Measurements from ENCODE around the gene ASF1B.

ASF1B gene

DNA sequence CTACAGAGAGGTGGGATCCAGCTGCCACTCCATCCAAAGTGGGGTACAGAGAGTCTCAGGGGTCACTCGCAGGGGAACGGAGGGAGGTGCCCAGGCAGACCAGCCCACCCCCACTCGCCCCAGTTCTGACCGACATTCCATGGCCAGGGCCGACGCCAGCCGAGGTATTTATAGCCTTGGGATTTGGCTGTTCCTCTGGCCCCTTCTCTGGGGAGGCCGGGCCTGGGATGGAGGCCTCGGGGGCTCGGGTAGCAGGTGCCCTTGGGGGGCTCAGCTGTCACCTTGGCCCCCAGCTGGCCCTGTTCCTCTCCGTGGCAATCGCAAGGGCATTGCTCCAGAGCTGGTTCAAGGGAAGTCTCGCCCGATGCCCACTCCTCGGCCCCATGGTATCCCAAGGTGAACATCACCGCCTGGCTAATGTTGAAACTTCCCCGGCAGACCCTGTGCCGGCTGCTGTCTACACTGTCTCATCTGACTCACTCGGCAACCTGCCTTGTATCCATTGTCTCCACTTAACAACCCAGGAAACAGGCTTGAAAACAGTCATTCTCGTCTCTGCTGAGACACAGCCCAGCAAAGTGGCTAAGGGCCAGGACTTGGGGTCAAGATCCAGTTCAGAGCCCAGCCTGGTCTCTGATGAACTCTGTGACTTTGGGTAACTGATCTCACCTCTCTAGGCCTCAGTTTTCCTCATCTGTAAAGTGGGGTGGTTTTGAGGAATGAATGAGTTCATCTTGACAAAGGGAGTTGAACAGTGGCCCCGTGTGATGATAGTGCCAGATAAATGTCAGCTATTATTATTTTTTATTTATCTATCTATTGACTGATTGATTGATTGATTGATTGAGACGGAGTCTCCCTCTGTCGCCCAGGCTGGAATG, 28.6 kb downstream of the ASF1B start:
- peak; percentile 50 for DNase-seq (ENCODE audit: low read depth)

DNA sequence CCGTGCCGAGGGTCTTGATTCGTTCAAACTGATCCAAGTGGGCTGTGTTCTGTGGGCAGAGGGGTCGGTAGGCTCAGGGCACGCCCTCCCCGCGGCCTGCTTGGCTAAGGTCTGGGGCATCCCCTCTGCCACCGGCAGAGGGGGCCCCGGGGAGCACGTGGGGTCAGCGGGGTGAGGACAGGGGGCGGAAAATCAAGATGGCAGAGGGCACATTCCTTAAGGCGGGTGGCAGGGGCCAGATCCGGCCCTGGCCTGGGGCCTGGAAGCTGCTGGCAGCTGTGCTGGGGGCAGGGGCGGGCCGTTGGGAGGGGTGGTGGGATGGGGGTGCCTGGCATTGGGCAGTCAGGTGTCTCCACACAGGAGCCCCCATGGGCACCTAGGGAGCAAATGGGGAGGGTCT, 29.5 kb downstream of the ASF1B start:
- DNase-seq (ENCODE audit: low read depth) = no peak

DNA sequence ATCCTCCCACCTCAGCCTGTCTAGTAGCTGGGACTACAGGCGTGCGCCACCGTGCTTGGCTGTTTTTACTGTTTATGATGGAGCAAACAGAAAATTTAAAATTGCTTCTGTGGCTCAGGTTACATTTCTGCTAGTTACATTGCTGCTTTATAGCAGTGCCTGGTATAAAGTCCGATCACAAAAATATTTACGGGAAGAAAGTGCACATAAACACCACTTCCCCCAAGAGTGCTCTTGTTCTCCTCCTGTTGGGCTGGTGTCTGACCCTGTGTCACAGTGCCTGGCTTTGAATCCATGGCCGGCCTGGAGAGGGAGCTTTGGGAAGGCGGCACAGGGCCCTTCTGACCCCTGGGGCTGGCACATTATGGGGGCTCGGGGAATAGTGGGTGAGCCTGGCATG, 30.7 kb downstream of the ASF1B start:
- DNase-seq (ENCODE audit: low read depth) = no peak

DNA sequence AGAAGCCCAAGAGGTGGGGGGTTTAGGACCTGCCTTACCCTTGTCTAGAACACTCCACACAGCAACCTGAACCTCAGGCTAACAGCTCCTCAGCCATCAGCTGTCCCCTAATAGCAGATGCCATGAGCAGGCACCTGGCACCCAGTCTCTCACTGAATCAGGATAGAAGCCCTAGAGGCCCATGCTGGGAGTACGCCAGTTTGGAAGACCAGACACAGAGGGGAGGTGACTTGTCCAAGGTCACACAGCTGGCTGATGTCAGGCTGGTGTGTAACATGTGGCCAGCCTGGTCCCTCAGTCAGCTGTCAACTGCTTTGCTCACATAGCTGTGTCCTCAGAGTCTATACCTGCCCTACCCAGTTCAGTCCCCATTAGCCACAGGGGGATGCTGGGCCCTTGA, 33.1 kb downstream of the ASF1B start:
- no peak for DNase-seq (ENCODE audit: low read depth)

DNA sequence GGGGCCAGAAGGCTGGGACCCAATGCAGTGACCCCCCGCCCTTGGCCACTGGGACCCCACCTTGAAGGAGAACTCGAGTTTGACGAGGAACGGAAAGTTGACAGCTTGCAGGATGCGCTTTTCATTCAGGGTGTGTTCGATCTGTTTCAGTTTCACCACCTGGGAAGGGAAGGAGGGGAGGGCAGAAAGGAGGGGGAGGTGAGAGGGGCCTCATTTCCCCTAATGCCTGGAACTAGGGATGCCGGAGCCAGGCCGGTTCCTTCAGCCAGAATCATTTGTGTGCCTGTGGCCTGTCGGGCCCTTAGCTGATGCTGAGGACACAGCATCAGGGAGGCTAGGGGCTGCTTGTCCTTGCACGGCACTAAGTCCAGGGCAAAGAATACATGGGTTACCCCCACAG, 33.6 kb downstream of the ASF1B start:
- no peak for DNase-seq (ENCODE audit: low read depth)

DNA sequence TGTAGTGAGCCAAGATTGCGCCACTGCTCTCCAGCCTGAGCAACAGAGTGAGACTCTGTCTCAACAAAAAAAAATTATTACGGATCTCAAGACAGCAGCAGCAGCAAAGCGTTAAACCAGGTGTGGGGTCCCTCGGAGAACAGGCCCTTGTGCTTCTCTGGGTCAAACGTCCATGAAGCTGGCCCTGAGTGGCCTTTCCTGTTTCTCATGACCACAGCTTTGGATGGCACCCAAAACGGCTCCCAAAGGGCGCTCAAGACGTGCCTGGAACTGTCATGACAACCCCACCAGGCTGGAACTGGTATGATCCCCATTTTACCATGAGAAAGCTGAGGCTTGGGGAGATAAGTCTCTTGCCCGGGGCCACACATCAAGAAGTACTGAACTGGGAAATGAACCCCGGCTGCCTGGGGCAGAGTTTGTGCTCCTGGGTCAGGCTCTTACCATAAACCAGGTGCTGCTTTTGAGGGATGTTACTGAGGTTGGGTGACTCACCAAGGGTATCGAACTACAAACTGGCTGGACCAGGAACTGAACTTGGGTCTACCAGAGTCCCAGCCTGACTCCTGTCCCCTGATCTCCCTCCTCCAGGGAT, 34.2 kb downstream of the ASF1B start:
- DNase-seq (ENCODE audit: low read depth) = no peak

DNA sequence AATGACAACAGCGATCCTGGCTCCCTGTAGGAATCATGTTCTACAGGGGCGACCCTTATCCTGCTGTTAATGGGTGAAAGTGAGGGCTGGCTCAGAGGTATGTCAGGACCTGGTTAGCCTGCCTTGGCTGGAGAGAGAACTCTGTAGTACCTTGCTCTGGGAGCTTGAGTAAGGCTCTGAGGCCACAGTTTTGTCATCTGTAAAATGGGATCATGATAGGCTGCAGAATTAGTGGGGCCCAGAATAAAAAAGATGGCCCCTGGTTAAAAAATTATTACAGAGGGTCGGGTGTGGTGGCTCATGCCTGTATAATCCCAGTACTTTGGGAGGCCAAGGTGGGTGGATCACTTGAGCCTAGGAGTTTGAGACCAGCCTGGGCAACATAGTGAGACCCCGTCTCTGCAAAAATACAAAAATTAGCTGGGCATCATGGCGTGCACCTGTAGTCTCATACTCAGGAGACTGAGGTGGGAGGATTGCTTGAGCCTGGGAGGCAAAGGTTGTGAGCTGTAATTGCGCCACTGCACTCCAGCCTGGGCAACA, 35.3 kb downstream of the ASF1B start:
- no peak for DNase-seq (ENCODE audit: low read depth)

DNA sequence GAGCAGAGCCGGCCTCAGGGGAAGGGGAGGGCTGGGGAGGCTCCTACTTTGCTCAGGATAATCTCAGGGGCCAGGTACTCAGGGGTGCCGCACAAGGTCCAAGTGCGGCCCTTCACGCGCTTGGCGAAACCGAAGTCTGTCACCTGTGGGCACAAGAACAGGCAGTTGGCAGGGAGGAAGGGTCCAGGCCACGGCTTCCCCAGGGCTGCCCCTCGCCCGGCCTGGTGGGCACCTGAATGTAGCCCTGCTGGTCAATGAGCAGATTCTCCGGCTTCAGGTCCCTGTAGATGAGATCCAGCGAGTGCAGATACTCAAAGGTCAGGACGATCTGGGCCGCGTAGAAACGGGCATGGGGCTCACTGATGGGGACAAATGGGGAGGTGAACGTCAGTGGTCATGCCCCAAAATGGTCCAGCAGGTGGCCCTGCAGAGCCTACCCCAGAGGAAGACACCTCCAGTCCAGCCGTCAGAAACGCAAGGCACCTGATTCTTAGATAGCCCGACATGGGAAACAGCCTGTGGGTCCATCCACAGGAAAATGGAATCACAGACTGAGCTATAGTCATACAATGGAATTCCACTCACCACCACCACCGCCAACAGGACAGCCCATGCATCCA, 38.7 kb downstream of the ASF1B start:
- DNase-seq (ENCODE audit: low read depth) = no peak

DNA sequence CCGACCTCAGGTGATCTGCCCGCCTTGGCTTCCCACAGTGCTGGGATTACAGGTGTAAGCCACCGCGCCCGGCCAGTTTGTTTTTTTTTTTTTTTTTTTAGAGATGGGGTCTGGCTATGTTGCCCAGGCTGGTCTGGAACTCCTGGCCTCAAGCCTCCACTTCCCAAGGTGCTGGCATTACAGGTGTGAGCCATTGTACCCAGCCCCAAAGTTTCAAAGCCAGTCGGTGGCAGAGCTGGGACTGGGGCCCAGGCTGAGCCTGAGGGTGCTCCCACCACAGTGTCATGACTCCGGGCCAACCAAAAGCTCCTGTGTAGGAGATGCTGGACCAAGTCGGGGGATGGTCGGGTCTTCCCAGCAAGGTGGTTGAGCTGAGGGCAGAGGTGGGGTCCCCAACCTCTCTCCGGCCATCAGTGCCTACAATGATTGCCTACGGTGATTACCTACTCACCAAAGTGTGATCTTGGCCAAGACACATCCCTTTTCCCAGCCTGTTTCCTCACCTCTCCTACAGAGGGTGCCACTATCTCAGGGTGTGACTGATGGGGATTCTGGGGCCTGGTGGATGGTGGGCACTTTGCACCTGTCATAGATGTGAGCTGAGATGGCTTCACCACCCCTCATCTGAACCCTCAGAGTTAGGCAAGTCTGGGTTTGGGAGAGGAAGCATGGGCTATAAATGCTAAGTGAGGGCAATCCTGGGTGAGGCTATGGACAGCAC, 40.0 kb downstream of the ASF1B start:
- DNase-seq (ENCODE audit: low read depth) = no peak

DNA sequence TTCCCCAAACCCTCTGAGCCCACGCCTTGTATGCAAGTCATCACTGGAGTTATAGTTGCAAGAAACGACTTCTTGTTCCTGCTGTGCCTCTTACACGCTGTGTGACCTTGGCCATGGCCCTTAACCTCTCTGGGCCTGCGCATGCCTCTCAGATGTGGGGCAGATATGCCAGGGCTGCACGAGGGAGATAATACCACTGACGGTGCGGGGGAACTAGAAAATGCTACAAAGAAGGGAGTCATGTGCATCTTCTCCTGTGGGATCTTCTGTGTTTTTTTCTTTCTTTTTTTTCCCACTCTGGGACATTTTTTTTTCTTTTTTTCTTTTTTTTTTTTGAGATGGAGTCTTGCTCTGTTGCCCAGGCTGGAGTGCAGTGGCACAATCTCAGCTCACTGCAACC, 41.5 kb downstream of the ASF1B start:
- DNase-seq (ENCODE audit: low read depth) = no peak

DNA sequence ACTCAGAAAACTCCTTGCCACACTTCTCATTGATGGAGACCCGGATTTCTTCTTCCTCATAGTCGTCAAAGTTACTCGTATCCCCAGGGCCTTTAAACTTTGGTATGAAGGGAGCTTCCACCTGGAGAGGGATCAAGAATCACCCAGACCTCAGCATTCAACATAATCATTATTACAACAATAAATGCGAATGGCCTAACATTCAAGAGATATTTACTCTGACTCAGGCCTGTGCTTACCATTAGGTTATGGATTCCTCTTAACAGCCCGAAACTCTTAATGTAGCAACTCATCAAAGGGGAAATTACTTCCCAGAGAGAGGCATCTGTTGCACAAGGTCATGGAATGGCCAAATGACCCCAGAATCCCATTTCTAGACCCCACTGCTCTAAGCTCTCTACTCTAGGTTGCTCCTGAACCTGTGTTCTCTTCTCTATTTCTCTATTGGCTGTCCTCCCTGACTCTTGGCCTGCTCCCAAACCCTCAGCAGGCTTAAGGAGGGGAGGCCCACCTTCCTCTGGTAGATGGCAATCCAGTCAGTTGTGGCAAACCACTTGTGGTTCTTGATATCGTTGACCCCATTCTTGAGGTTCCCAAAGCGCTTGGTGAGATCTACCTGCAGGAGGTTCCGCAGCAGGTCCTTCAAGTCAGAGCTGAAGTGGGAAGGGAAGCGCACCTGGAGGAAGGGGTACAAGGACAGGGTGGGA, 43.1 kb downstream of the ASF1B start:
- DNase-seq (ENCODE audit: low read depth) = no peak

DNA sequence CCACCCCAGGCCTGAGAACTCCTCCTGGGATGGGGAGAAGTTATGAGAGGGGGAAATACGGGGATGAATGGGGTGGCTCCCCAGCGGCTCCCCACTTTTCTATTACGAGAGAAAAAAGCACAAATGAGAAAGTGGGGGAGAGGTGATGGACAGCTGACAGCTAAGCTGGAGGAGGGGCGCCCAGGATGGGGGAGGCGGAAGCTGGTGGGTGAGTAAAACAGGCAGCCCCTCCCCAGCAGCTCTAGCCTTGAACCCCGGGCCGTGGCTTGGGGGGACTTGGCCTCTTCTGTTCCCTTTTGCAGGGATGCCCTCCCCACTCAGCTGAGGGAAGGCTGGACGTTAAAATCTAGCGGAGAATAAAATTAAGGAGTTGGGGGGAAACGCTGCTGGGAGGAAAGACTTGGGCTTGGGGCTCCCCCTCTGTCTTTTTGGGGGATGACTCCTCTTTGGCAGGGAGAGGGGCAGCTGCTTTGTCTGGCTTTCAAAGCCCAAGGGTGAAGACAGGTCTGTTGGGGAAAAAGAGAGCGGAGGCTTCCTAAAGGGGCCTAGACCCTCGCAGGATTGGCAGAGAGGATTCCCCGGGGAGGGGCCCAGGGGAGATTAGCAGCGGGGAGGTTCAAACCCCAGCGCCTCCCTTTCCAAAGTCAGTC, 44.5 kb downstream of the ASF1B start:
- no peak for DNase-seq (ENCODE audit: low read depth)

DNA sequence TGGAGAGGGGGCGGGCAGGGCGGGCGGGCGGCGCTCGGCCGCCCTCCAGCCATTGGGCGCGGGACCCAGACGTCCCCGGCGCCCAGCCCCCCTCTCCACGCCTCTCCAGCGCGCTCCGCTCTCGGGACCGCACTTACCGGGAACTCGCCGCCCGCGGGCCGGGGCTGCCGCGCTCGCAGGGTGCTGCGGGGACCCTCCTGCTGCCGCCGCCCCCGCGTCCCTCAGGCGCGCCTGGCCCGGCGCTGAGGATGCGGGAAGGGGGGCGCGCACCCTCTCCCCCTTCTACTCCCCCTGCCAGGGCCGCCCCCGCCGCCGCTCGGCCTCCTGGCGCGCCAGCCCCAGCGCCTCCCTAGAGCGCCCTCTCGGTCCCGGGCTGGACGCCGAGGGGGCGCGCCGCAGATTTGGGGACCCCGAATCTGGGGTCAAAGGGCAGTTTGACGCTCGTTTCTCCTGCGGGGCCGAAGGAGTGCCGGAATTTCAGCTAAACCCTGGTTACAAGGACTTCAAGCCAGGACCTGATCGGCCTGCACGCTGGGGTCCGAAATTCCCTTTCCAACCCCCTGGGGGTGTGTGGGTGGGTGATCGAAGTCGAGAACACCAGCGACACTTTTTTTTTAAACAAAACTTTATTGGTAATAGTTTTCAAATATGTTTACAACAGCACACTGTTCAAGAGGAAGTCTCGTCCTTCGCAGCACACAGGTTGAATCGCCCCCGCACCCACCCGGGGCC, 45.1 kb downstream of the ASF1B start:
- peak; percentile 55 for DNase-seq (ENCODE audit: low read depth)

DNA sequence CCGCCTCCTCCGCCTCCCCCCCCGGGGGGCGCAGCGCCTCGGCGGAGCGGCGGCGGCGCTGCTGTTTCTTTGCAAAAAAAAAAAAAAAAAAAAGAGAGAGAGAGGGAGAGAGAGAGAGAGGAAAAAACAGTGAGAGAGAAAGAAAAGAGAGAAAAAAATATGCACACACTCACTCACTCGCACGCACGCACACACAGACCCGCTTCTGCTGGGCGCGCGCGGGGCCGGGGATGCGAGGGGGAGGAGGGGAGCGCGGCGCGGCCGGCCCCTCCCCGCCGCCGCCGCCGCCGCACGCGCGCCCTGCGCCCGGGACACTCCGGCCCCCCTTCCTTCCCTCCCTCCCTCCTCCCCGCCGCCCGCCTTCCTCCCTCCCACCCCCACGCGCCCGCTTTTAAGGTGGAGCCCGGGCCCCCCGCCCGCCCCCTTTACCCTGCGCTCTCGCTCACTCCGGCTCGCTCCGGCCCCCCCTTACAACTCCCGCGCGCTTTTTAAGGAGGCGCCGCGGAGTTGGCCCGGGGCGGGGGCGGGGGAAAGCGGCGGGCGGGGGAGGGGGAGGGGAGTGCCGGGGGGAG, 45.8 kb downstream of the ASF1B start, which contains the start of gene SAMD1:
TSS of gene SAMD1 (minus strand) at position 243 of the 572 bp plus-strand sequence.
- peak; percentile 83 for DNase-seq (ENCODE audit: low read depth)

DNA sequence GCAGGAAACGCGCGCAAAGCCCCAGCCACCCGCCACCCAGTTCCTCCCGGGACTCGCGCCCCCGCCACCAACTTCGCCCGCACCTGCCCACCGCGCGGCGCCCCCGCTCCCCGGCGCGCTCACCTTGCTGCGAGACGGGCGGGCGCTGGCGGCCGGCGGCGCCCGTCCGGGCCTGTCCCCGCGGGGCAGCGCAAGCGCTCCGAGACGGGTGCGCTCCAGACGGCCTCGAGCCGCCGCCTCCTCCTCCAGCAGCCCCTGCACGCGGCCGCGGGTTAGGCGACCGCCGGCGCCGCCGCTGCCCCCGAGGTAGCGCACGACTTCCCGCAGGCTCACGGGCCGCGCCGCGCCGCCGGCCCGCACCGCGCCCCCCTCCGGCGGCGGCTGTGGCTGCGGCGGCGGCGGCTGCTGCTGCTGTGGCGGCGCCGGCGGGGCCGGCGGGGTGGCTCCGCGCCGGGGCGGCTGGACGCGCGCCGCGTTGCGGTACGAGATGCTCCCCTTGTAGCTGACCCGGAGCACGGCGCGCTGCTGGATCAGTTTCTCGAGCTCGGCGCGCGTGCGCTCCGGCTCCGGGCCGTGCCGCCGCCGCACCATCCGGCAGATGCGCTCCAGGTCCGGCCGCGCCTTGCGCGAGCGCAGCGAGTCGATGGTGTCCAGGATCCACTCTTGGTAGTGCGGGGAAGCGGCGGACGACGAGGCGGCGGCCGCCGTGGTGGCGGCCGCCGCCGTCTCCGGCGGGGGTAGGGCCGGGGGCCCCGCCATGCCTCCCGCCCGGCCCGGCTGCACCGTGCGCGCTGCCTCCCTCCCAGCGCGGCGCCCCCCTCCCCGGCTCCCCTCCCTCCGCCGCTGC, 46.5 kb downstream of the ASF1B start:
- DNase-seq (ENCODE audit: low read depth) = peak; percentile 86

DNA sequence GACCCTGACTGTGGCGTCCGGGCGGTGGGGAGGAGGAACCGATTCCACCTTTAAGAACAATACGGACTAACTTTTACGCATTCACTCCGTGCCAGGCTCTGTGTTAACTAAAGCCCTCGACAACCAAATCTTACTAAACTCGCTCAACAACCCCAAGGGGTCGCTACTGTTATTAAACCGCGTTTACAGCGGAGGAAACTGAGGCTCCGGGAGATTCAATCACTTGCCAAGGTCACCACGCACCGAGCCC, 47.1 kb downstream of the ASF1B start:
- DNase-seq (ENCODE audit: low read depth) = peak; percentile 28

DNA sequence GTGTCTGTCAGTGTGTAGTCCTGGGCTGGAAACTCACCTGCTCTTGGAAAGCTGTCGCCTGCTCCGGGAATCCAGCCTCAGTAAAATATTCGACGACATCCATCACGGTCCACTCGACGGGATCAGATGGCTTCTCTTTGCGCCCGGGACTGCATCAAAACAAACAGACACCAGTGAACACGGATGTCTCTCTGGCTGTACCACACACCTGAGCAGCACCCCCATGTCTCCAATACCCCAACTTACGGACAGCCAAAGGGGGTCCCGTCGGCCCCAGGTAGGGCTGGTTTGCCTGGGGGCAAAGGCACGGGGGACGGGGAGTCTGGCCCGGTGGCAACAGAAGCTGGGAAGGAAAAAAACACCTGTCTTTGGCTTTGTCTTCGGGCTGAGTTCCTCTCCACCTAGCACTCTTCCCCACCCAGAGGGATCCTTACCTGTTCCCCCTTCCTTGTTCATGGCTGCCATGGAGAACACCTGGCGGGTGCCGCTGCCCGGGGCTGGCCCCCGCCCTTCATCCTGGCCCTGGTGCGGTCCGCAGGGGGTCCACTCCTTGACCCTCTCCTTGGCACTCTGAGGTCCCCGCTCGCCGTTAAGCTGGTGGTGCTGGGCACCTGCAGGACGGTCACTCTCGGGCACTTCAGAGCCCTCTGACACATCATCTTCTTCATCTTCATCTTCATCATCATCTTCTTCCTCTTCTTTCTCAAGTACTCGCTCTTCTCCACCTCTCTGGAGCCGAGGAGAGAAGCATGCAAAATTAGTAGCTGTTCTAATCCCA, 47.6 kb downstream of the ASF1B start:
- DNase-seq (ENCODE audit: low read depth) = no peak

DNA sequence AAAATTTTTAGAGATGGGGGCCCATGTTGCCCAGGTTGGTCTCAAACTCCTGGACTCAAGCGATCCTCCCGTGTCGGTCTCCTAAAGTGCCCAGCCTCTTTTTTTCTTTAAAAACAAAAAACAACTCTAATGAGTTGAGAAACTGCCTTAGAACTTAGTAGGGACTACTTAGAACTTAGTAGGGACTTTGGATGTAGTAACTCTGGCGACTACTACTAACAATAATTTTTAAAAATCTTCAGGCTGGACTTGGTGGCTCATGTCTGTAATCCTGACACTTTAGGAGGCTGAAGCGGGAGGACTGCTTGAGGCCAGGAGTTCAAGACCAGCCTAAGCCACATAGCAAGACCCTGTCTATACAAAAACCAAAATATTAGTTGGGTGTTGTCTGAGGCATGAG, 50.3 kb downstream of the ASF1B start:
- DNase-seq (ENCODE audit: low read depth) = no peak

Data from iris pigment epithelial cell (primary cell).